Measurements from ENCODE around the gene ELANE.
"Not testable (repeated sequence)": the region's sequence is repeated elsewhere in the genome, so short reads cannot be mapped to it uniquely, and the experiment has no call there.

ELANE gene

DNA sequence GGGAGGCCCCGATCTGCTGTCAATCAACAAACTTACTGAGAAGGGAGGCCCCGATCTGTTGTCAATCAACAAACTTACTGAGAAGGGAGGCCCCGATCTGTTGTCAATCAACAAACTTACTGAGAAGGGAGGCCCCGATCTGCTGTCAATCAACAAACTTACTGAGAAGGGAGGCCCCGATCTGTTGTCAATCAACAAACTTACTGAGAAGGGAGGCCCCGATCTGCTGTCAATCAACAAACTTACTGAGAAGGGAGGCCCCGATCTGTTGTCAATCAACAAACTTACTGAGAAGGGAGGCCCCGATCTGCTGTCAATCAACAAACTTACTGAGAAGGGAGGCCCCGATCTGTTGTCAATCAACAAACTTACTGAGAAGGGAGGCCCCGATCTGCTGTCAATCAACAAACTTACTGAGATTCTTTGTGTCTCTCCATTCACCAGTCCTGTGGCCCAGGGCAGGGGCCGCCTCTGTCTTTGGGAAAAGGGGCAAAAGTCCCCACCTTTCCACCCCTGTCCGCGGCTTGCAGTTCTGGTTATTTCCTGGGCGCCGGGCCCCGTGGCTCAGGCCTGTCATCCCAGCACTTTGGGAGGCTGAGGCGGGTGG is 1.6 kb downstream of the ELANE start:
- H3K27ac ChIP-seq (ENCODE audit: low read depth, low read length); H3K27me3 ChIP-seq (ENCODE audit: control insufficient read depth in 1 of 2, insufficient read depth in 2 of 2, low read length in 2 of 2); H3K4me1 ChIP-seq (ENCODE audit: control insufficient read depth in 1 of 2, insufficient read depth in 2 of 2, low read length in 2 of 2); H3K9ac ChIP-seq (ENCODE audit: low read depth in 1 of 2, low read length in 2 of 2); H3K36me3 ChIP-seq (ENCODE audit: control insufficient read depth in 1 of 2, insufficient read depth in 2 of 2, low read length in 2 of 2); H3K4me3 ChIP-seq (ENCODE audit: low read depth in 1 of 2, low read length in 2 of 2); H3K9me3 ChIP-seq (ENCODE audit: control insufficient read depth in 1 of 2, low read length in 2 of 2): not testable (repeated sequence)

DNA sequence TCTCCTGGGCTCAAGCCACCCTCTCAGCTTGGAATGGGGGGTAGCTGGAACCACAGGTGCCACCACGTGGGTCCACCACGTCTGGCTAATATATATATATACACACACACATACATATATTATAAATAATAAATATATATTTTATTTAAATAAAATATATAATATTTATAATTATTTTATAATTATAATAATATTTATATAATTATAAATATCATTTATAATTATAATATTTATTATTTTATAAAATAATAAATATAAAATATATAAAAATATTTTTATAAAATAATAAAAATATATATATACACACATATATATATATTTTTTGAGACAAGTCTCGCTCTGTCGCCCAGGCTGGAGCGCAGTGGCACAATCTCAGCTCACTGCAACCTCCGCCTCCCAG is 2.4 kb downstream of the ELANE start:
- Histone ChIP-seq H3K9me3 (ENCODE audit: control insufficient read depth in 1 of 2, low read length in 2 of 2) (no peaks in the 10 kb centered on the region), H3K27me3 (ENCODE audit: control insufficient read depth in 1 of 2, insufficient read depth in 2 of 2, low read length in 2 of 2) (peaks cover 0 to 12% of the 10 kb centered on the region in 2 donors)

GRCh38 chr19:855142-855541 is 3.0 kb downstream of the ELANE start:
- Histone ChIP-seq H3K4me1 (ENCODE audit: control insufficient read depth in 1 of 2, insufficient read depth in 2 of 2, low read length in 2 of 2) (no peaks in the 10 kb centered on the region), H3K9me3 (ENCODE audit: control insufficient read depth in 1 of 2, low read length in 2 of 2) (no peaks in the 10 kb centered on the region), H3K27me3 (ENCODE audit: control insufficient read depth in 1 of 2, insufficient read depth in 2 of 2, low read length in 2 of 2) (peaks cover 0 to 15% of the 10 kb centered on the region in 2 donors), H3K9ac (ENCODE audit: low read depth in 1 of 2, low read length in 2 of 2) (no peak overlapping the region), H3K4me3 (ENCODE audit: low read depth in 1 of 2, low read length in 2 of 2) (no peak overlapping the region), H3K27ac (ENCODE audit: low read depth, low read length) (no peak overlapping the region), H3K36me3 (ENCODE audit: control insufficient read depth in 1 of 2, insufficient read depth in 2 of 2, low read length in 2 of 2) (no peaks in the 10 kb centered on the region)

More for the DNA sequence above, 2.4 kb downstream of the ELANE start:
- H3K9ac ChIP-seq (ENCODE audit: low read depth in 1 of 2, low read length in 2 of 2) = no peak overlapping the region
- no peak overlapping the region for H3K27ac ChIP-seq (ENCODE audit: low read depth, low read length)
- no peaks in the 10 kb centered on the region for H3K4me1 ChIP-seq (ENCODE audit: control insufficient read depth in 1 of 2, insufficient read depth in 2 of 2, low read length in 2 of 2)
- no peaks in the 10 kb centered on the region for H3K36me3 ChIP-seq (ENCODE audit: control insufficient read depth in 1 of 2, insufficient read depth in 2 of 2, low read length in 2 of 2)
- no peak overlapping the region for H3K4me3 ChIP-seq (ENCODE audit: low read depth in 1 of 2, low read length in 2 of 2)

DNA sequence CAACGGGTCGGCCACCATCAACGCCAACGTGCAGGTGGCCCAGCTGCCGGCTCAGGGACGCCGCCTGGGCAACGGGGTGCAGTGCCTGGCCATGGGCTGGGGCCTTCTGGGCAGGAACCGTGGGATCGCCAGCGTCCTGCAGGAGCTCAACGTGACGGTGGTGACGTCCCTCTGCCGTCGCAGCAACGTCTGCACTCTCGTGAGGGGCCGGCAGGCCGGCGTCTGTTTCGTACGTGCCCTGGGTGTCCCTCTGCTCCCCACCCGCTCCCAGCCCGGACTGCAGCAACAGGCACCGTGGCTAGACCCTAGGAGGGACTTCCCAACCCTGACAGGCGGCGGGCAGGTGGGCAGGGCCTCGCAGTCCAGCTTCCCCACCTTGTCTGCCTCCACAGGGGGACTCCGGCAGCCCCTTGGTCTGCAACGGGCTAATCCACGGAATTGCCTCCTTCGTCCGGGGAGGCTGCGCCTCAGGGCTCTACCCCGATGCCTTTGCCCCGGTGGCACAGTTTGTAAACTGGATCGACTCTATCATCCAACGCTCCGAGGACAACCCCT is 3.5 kb downstream of the ELANE start:
- no peak overlapping the region for H3K9ac ChIP-seq (ENCODE audit: low read depth in 1 of 2, low read length in 2 of 2)
- H3K4me1 ChIP-seq (ENCODE audit: control insufficient read depth in 1 of 2, insufficient read depth in 2 of 2, low read length in 2 of 2) = peaks cover 0 to 1% of the 10 kb centered on the region in 2 donors
- no peaks in the 10 kb centered on the region for H3K36me3 ChIP-seq (ENCODE audit: control insufficient read depth in 1 of 2, insufficient read depth in 2 of 2, low read length in 2 of 2)
- no peak overlapping the region for H3K27ac ChIP-seq (ENCODE audit: low read depth, low read length)
- no peak overlapping the region for H3K4me3 ChIP-seq (ENCODE audit: low read depth in 1 of 2, low read length in 2 of 2)
- H3K27me3 ChIP-seq (ENCODE audit: control insufficient read depth in 1 of 2, insufficient read depth in 2 of 2, low read length in 2 of 2) = peaks cover 0 to 11% of the 10 kb centered on the region in 2 donors
- H3K9me3 ChIP-seq (ENCODE audit: control insufficient read depth in 1 of 2, low read length in 2 of 2) = no peaks in the 10 kb centered on the region

DNA sequence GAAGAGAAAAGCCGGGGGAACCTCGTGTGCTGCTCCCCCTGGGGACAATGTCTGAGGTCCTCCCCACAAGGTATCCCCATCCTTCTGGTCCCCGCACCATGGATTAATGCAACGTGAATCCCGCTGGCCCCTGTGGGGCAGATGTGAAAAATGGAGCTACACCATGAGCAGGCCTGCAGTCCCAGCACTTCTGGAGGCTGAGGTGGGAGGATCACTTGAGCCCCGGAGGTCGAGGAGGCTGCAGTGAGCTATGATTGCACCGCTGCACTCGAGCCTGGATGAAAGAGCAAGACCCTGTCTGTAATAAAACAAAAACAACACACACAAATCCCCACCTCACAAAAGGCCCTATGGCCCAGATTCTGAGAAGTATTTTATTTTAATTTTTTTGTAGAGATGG is 6.2 kb downstream of the ELANE start:
- Histone ChIP-seq H3K9me3 (ENCODE audit: control insufficient read depth in 1 of 2, low read length in 2 of 2) (no peaks in the 10 kb centered on the region), H3K27ac (ENCODE audit: low read depth, low read length) (no peak overlapping the region), H3K4me3 (ENCODE audit: low read depth in 1 of 2, low read length in 2 of 2) (no peak overlapping the region), H3K27me3 (ENCODE audit: control insufficient read depth in 1 of 2, insufficient read depth in 2 of 2, low read length in 2 of 2) (peaks cover 0 to 11% of the 10 kb centered on the region in 2 donors), H3K36me3 (ENCODE audit: control insufficient read depth in 1 of 2, insufficient read depth in 2 of 2, low read length in 2 of 2) (no peaks in the 10 kb centered on the region), H3K9ac (ENCODE audit: low read depth in 1 of 2, low read length in 2 of 2) (no peak overlapping the region), H3K4me1 (ENCODE audit: control insufficient read depth in 1 of 2, insufficient read depth in 2 of 2, low read length in 2 of 2) (peaks cover 0 to 10% of the 10 kb centered on the region in 2 donors)

GRCh38 chr19:858868-859843 is 7.1 kb downstream of the ELANE start, which contains the start of gene CFD:
Gene CFD (plus strand): TSS chr19:859664. CDS start chr19:859690, 26 bp downstream.
- Histone ChIP-seq H3K4me3 (ENCODE audit: low read depth in 1 of 2, low read length in 2 of 2) (peak within 1 kb of the TSS; percentile 47 to 55), H3K4me1 (ENCODE audit: control insufficient read depth in 1 of 2, insufficient read depth in 2 of 2, low read length in 2 of 2) (peaks cover 0 to 13% of the 10 kb centered on the region in 2 donors), H3K27me3 (ENCODE audit: control insufficient read depth in 1 of 2, insufficient read depth in 2 of 2, low read length in 2 of 2) (peaks cover 0 to 11% of the 10 kb centered on the region in 2 donors), H3K36me3 (ENCODE audit: control insufficient read depth in 1 of 2, insufficient read depth in 2 of 2, low read length in 2 of 2) (no peaks in the 10 kb centered on the region), H3K9me3 (ENCODE audit: control insufficient read depth in 1 of 2, low read length in 2 of 2) (no peaks in the 10 kb centered on the region), H3K9ac (ENCODE audit: low read depth in 1 of 2, low read length in 2 of 2) (no peak within 1 kb of the TSS), H3K27ac (ENCODE audit: low read depth, low read length) (no peak within 1 kb of the TSS)

GRCh38 chr19:861141-861755 is 9.1 kb downstream of the ELANE start:
- no peaks in the 10 kb centered on the region for H3K9me3 ChIP-seq (ENCODE audit: control insufficient read depth in 1 of 2, low read length in 2 of 2)
- H3K9ac ChIP-seq (ENCODE audit: low read depth in 1 of 2, low read length in 2 of 2) = no peak overlapping the region
- no peaks in the 10 kb centered on the region for H3K36me3 ChIP-seq (ENCODE audit: control insufficient read depth in 1 of 2, insufficient read depth in 2 of 2, low read length in 2 of 2)
- H3K4me1 ChIP-seq (ENCODE audit: control insufficient read depth in 1 of 2, insufficient read depth in 2 of 2, low read length in 2 of 2) = peaks cover 0 to 14% of the 10 kb centered on the region in 2 donors
- H3K27ac ChIP-seq (ENCODE audit: low read depth, low read length) = no peak overlapping the region
- H3K4me3 ChIP-seq (ENCODE audit: low read depth in 1 of 2, low read length in 2 of 2) = no peak overlapping the region
- peaks cover 0 to 11% of the 10 kb centered on the region in 2 donors for H3K27me3 ChIP-seq (ENCODE audit: control insufficient read depth in 1 of 2, insufficient read depth in 2 of 2, low read length in 2 of 2)

DNA sequence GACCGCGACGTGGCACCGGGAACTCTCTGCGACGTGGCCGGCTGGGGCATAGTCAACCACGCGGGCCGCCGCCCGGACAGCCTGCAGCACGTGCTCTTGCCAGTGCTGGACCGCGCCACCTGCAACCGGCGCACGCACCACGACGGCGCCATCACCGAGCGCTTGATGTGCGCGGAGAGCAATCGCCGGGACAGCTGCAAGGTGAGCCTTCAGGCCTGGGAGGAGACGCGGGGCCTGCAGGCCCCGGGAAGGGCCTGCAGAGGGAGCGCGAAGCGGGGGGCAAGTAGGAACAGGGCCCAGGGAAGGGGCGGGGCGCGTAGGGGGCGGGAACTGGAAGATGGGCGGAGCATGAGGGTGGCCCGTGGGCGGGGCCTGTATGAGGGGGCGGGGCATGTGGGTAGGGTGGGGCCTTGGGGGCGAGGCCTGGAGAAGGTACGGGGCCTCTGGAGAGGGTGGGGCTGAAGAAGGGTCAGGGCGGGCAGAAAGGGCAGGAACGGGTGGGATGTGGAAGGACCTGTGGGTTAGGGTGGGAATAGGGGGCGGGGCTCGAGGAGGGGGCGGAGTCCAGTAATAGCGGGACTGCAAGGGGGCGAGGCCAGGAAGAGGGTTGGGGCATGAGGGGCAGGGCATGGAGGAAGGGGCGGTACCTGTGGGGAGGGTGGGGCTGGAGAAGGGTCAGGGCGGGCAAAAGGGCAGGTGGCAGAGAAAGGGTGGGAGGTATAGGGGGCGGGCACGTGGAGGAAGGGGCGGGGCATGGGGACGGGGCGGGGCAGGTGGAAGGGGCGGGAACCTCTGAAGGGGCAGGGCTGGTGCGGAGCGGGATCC is 9.9 kb downstream of the ELANE start:
- no peak overlapping the region for H3K9ac ChIP-seq (ENCODE audit: low read depth in 1 of 2, low read length in 2 of 2)
- peaks cover 0 to 14% of the 10 kb centered on the region in 2 donors for H3K4me1 ChIP-seq (ENCODE audit: control insufficient read depth in 1 of 2, insufficient read depth in 2 of 2, low read length in 2 of 2)
- no peaks in the 10 kb centered on the region for H3K36me3 ChIP-seq (ENCODE audit: control insufficient read depth in 1 of 2, insufficient read depth in 2 of 2, low read length in 2 of 2)
- H3K4me3 ChIP-seq (ENCODE audit: low read depth in 1 of 2, low read length in 2 of 2) = no peak overlapping the region
- peaks cover 0 to 11% of the 10 kb centered on the region in 2 donors for H3K27me3 ChIP-seq (ENCODE audit: control insufficient read depth in 1 of 2, insufficient read depth in 2 of 2, low read length in 2 of 2)
- H3K9me3 ChIP-seq (ENCODE audit: control insufficient read depth in 1 of 2, low read length in 2 of 2) = no peaks in the 10 kb centered on the region
- no peak overlapping the region for H3K27ac ChIP-seq (ENCODE audit: low read depth, low read length)

DNA sequence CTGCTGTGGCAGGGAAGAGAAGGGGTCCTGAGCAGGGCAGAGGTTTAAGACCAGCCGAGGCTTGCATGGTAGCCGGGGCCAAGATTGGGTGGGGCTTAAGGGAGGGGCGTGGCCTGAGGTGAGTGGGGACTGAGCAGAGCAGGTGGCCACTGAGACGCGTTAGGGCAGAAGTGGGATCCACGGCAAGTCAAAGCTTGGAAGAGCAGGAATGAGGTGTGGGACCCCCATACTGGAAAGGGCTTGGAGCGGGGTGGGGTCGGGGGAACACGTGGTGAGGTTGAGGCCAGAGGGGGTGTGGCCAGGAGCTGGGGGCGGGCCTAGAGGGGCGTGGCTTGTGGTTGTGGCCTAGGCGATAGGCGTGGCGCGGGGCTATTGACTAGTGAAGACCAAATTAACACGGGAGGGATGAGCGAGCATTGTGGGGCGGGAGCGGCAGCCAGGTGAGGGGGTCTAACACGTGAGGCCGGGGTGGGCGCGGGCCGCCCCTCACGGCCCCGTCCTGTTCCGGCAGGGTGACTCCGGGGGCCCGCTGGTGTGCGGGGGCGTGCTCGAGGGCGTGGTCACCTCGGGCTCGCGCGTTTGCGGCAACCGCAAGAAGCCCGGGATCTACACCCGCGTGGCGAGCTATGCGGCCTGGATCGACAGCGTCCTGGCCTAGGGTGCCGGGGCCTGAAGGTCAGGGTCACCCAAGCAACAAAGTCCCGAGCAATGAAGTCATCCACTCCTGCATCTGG is 10.6 kb downstream of the ELANE start:
- Histone ChIP-seq H3K27ac (ENCODE audit: low read depth, low read length) (no peak overlapping the region), H3K9me3 (ENCODE audit: control insufficient read depth in 1 of 2, low read length in 2 of 2) (no peaks in the 10 kb centered on the region), H3K4me3 (ENCODE audit: low read depth in 1 of 2, low read length in 2 of 2) (peak overlapping the region in 1 of 2 donors; percentile 17), H3K27me3 (ENCODE audit: control insufficient read depth in 1 of 2, insufficient read depth in 2 of 2, low read length in 2 of 2) (peaks cover 0 to 11% of the 10 kb centered on the region in 2 donors), H3K4me1 (ENCODE audit: control insufficient read depth in 1 of 2, insufficient read depth in 2 of 2, low read length in 2 of 2) (peaks cover 0 to 14% of the 10 kb centered on the region in 2 donors), H3K9ac (ENCODE audit: low read depth in 1 of 2, low read length in 2 of 2) (no peak overlapping the region), H3K36me3 (ENCODE audit: control insufficient read depth in 1 of 2, insufficient read depth in 2 of 2, low read length in 2 of 2) (peaks cover 0 to 2% of the 10 kb centered on the region in 2 donors)

Data from duodenal mucosa (tissue), 2 donors.